BLaER1 (cell line): Measurements from ENCODE around the gene PPDPF.

ENCODE experiments used
- H3K27ac ChIP-seq: shearing (Covaris generic); formaldehyde crosslinking; 2 replicates; pipeline ENCODE4 v1.8.1; 2022
- H3K27me3 ChIP-seq: shearing (Covaris generic); formaldehyde crosslinking; 2 replicates; pipeline ENCODE4 v1.8.1; 2022
- H3K36me3 ChIP-seq: shearing (Covaris generic); formaldehyde crosslinking; 2 replicates; pipeline ENCODE4 v1.8.1; 2022
- H3K4me1 ChIP-seq: shearing (Covaris generic); formaldehyde crosslinking; 2 replicates; pipeline ENCODE4 v1.8.1; 2022
- H3K4me2 ChIP-seq: shearing (Covaris generic); formaldehyde crosslinking; 2 replicates; pipeline ENCODE4 v1.8.1; 2022
- H3K4me3 ChIP-seq: shearing (Covaris generic); formaldehyde crosslinking; 2 replicates; pipeline ENCODE4 v1.8.1; 2022
- H3K9ac ChIP-seq: shearing (Covaris generic); formaldehyde crosslinking; 2 replicates; pipeline ENCODE4 v1.8.1; 2022
- H3K9me3 ChIP-seq: shearing (Covaris generic); formaldehyde crosslinking; 2 replicates; pipeline ENCODE4 v1.8.1; 2022
- H4K20me1 ChIP-seq: shearing (Covaris generic); formaldehyde crosslinking; 2 replicates; pipeline ENCODE4 v1.8.1; 2022
- Cebpa-rat ChIP-seq: shearing (Covaris generic); IDR thresholded peaks from 2 replicates; pipeline ENCODE4 v1.8.1; 2022

Gene PPDPF

DNA sequence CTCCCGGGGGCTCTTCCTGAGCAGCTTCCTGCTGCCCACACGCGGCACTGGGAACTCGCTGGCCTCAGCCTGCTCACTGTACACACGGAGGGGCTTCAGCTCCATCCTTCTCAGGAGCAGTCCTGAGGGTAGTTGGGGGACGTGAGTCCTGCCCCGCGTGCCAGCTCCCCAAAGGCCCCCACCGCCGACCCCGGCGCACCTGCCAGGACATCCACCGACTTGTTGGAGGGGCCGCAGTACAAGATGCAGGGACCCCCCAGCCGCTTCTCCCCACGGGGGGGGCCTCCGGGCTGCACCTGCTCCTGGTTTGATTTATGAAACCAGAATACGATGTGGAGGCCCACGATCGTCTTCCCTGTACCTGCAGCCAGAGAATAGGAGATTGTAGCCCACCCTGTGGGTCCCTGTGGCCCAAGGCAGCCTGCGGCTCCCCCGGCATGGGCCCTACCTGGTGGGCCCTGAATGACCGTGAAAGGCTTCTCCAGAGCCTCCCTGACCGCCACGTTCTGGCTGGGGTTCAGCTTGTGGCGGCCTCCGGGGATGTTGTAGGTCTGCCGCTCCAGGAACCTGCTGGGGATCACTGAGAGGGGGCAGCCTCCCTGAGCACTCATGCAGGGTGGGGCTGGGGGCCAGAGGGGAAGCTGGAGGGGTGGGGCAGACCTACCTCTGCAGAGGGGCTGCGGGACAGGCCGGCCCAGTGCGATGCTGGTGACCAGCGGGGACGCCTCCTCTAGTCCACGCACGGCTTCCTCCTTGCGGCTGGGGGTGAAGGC lies 41.2 kb downstream of the PPDPF start:
- H4K20me1 ChIP-seq: peaks cover 79% of the 10 kb centered on the region
- peak overlapping the region; percentile 61 for H3K4me3 ChIP-seq
- H3K4me1 ChIP-seq: peaks cover 43% of the 10 kb centered on the region
- peak overlapping the region; percentile 100 for H3K4me2 ChIP-seq
- H3K36me3 ChIP-seq: no peaks in the 10 kb centered on the region
- 0 out of 2 replicates have a peak overlapping the region, but pooled peaks have one; percentile 49 for H3K27ac ChIP-seq
- no peaks in the 10 kb centered on the region for H3K9me3 ChIP-seq
- no peak for TF ChIP-seq Cebpa-rat
- peaks cover 66% of the 10 kb centered on the region for H3K27me3 ChIP-seq
- no peak overlapping the region for H3K9ac ChIP-seq

DNA sequence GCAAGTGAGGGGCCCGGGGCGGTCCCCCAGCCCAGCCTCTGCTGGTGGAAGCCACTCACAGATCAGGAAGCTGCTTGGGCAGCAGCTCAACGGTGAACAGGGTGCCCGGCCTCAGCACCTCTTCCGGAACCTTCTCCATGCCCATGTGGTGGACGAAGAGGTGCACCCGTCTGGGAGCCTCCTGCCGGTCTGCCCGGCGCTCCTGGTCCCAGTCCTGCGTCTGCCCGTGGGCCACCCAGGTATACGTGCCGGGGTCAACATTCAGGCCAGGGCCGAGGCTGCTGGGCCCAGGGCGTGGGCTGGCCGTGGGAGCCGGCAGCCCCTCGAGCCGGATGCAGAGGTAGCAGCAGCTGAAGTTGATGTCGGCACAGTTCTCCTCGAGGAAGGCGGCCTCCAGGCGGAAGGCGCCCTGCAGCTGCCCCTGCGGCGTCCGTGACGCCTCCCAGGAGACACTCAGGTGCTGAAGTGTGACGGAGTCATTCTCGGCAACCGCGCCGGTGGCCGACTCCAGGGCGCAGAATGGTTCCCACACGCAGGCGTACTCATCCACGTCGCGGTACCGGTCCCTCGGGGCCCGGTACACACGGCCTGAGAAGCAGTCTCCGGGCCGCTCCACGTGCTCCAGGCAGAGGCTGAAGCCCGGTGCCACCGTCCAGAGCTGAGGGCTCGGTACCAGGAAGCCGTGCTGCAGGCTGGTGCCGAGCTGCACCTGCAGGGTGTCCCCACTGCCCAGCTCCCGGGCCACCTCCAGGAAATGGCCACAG lies 42.1 kb downstream of the PPDPF start:
- Histone ChIP-seq H4K20me1 (peaks cover 79% of the 10 kb centered on the region), H3K36me3 (no peaks in the 10 kb centered on the region), H3K27ac (peak overlapping the region; percentile 49; the same call in 1 of the 2 replicates), H3K4me1 (peaks cover 51% of the 10 kb centered on the region), H3K4me2 (peak overlapping the region; percentile 100), H3K4me3 (peak overlapping the region; percentile 61), H3K9ac (0 out of 2 replicates have a peak overlapping the region, but pooled peaks have one; percentile 38), H3K27me3 (peaks cover 67% of the 10 kb centered on the region), H3K9me3 (no peaks in the 10 kb centered on the region)
- no peak for TF ChIP-seq Cebpa-rat

DNA sequence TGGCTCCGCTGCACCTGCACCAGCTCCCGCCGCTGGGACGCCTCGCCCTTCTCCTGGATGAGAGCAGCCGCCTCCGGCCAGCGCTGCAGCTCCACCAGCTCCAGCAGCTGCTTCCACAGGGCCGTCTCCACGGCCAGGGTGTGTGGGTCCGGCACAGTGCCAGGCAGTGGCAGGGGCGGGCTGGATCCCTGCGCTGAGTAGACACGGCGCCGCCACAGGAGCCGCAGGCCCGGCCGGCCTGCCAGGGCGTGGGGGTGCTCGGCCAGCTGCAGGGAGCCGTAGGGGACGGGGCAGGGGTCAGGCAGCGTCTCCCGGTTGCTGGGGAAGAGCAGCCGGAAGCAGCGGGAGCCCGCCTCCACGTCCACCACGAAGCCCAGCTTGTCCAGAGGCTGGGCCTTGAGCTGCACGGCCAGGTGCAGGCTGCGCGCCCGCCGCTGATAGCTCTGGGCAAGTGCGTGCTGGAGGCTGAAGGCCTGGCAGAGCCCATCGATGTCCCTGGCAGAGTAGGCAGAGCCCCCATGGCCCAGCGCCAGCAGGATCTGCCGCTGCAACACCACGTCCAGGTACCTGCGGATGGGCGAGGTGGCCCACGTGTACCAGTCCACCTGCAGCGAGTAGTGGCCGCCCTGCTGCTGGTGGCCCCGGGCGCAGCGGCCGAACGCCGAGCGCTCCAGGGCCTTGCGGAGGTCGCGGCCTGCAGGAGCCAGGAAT lies 42.8 kb downstream of the PPDPF start:
- peaks cover 59% of the 10 kb centered on the region for H3K4me1 ChIP-seq
- H3K36me3 ChIP-seq: no peaks in the 10 kb centered on the region
- H3K9me3 ChIP-seq: no peaks in the 10 kb centered on the region
- peaks cover 83% of the 10 kb centered on the region for H4K20me1 ChIP-seq
- no peak overlapping the region for H3K9ac ChIP-seq
- no peak overlapping the region for H3K27ac ChIP-seq
- peaks cover 73% of the 10 kb centered on the region for H3K27me3 ChIP-seq
- H3K4me2 ChIP-seq: peak overlapping the region; percentile 100
- H3K4me3 ChIP-seq: peak overlapping the region; percentile 61; the same call in 1 of the 2 replicates
- no peak for TF ChIP-seq Cebpa-rat

DNA sequence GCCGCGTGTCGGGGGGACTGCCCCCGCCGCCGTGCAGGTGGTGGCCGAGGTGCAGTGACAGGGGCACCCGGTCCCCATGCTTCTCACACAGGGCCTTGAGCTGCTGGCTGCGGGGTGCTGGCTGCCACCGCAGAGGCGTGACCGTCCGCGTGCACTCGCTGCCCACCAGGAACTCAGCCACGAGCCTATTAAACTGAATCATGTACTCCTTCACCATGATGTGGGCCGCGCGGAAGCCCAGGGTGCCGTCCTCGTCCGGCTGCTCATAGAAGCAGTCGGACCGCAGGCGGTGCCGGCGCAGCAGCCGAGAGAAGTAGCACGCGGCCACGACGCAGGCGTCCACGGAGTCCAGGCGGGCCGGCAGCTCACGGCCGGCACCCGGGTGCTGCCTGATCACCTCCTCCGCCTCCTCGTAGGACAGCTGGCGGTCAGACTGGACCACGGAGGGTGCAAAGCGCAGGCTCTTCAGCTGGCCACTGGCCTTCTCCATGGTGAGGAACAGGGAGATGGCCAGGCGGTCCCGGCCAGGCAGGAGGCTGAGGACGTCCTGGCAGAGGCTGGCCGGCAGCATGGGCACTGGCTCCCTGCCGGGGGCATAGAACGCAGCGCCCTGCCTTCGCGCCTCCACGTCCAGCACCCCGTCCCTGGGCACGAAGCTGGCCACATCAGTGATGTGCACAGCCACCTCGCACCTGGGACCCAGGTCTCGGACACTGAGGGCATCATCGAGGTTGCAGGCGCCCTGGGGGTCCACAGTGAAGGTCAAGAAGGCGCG lies 43.7 kb downstream of the PPDPF start:
- Histone ChIP-seq H3K9me3 (no peaks in the 10 kb centered on the region), H3K9ac (no peak overlapping the region), H3K4me3 (no peak overlapping the region), H3K27ac (no peak overlapping the region), H4K20me1 (peaks cover 92% of the 10 kb centered on the region), H3K36me3 (no peaks in the 10 kb centered on the region), H3K4me1 (peaks cover 67% of the 10 kb centered on the region), H3K27me3 (peaks cover 81% of the 10 kb centered on the region), H3K4me2 (peak overlapping the region; percentile 100; the same call in 1 of the 2 replicates)
- no peak for TF ChIP-seq Cebpa-rat

DNA sequence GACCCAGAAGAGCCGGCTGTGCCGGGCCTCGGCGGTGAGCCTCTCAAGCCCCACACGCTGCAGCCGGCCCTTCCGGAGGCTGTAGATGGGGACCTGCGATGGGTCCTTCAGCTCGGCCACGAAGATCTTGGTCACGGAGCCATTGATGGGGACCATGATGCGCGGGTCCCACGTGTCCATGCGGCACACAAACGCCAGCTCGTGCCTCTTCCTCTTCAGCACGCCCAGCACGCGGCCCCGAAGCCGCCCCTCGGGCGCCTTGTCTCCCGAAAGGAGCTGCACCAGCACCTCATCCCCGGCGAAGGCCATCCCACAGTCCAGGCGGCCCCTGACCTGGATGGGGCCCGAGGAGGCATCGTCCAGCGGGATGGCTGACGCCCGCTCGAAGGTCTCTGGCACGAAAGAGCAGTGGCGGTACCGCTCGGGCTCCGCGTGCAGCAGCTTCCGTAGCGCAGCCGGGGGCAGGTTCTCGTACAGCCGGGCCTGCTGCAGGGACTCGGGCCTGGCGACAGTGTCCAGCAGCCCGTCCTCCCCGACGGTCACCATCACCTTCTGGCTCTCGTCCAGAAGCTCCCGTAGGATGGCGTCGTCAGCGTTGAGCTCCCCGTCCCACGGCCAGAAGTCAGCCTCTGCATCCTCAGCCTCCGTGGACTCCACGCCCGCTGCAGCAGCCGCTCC lies 44.6 kb downstream of the PPDPF start:
- Histone ChIP-seq H3K4me2 (no peak overlapping the region), H3K36me3 (no peaks in the 10 kb centered on the region), H4K20me1 (peaks cover 100% of the 10 kb centered on the region), H3K9me3 (no peaks in the 10 kb centered on the region), H3K27me3 (peaks cover 91% of the 10 kb centered on the region), H3K4me3 (no peak overlapping the region), H3K27ac (no peak overlapping the region), H3K4me1 (peaks cover 76% of the 10 kb centered on the region), H3K9ac (no peak overlapping the region)
- no peak for TF ChIP-seq Cebpa-rat

DNA sequence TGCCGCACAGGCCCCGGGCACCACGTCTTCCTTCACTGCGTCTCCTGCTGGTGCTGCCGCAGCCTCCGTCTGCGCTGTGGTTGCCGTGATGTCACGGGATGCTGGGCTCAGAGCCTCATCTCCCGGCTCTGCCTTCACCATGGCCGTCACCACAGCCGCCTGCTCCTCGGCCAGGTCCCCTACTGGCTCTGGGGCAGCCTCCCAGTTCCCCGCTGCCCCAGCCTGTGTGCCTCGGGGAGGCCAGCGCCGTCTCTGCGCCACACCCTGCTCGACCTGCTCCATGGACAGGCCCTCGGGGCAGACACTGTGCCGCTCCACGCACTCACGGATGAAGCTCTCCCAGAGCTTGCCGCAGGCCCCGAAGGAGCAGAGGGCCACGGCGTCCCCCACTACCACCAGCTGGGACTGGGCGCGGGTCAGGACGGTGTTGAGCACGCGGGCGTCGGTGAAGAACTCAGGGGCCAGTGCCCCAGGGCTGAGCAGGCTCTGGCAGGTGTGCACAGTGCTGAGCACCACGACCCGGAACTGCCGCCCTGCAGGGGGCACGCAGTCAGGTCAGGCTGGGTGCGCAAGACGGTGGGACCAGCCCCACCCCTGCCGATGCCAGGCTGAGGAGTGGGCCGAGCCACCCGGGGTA lies 45.3 kb downstream of the PPDPF start:
- no peaks in the 10 kb centered on the region for H3K36me3 ChIP-seq
- H3K4me3 ChIP-seq: no peak overlapping the region
- TF ChIP-seq Cebpa-rat: no peak
- peaks cover 91% of the 10 kb centered on the region for H3K27me3 ChIP-seq
- H3K9me3 ChIP-seq: no peaks in the 10 kb centered on the region
- H4K20me1 ChIP-seq: peaks cover 100% of the 10 kb centered on the region
- H3K4me2 ChIP-seq: no peak overlapping the region
- H3K27ac ChIP-seq: no peak overlapping the region
- no peak overlapping the region for H3K9ac ChIP-seq
- peaks cover 77% of the 10 kb centered on the region for H3K4me1 ChIP-seq

DNA sequence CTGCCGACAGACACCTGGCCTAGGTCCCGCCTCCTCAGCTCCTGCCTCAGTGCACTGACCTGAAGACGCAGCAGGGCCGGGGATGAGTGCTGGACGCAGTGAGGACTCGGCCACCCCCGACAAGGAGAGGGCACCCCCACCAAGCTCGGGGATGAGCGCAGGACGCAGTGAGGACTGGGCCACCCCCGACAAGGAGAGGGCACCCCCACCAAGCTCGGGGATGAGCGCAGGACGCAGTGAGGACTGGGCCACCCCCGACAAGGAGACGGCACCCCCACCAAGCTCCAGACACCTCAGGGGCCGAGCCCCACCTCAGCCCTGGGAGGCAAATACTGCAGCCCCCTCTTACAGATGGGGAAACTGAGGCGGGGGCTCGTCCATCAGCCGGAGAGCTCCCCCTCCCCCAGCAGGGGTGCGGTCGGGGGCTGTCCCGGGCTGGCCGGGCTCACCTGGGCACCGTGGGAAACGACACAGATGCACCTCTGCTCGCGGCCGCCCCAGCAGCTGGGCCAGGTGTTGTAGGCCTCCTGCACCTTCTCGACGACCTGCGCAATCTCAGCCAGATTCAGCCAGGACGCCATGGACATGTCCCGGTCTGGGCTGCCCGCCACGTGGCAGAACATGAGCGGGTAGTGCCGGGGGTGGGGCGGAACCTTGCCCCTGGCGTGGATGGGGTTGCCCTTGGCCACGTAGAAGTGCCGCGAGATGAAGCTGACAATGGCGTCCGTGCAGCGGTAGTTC lies 46.0 kb downstream of the PPDPF start:
- Histone ChIP-seq H3K36me3 (no peaks in the 10 kb centered on the region), H3K4me1 (peaks cover 70% of the 10 kb centered on the region), H3K27me3 (peaks cover 91% of the 10 kb centered on the region), H3K9me3 (no peaks in the 10 kb centered on the region), H3K27ac (no peak overlapping the region), H4K20me1 (peaks cover 100% of the 10 kb centered on the region), H3K4me3 (no peak overlapping the region), H3K9ac (no peak overlapping the region), H3K4me2 (peak overlapping the region; percentile 96; the same call in 1 of the 2 replicates)
- TF ChIP-seq Cebpa-rat: no peak

DNA sequence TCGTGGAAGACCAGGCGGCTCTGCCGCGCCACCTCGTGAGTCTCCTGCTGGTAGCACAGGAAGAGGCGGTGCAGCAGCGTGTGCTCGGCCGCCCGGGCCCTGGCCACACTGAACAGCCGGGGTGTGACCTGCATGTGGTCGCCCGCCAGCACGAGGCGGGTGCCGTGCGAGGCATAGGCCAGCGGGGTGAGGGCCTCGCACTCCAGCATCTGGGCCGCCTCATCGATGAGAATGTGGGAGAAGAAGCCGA lies 46.5 kb downstream of the PPDPF start:
- Histone ChIP-seq H3K27me3 (peaks cover 91% of the 10 kb centered on the region), H3K4me1 (peaks cover 65% of the 10 kb centered on the region), H3K9ac (no peak overlapping the region), H3K4me2 (peak overlapping the region; percentile 96), H3K36me3 (no peaks in the 10 kb centered on the region; the same call in 1 of the 2 replicates), H4K20me1 (peaks cover 100% of the 10 kb centered on the region), H3K4me3 (no peak overlapping the region), H3K27ac (no peak overlapping the region), H3K9me3 (no peaks in the 10 kb centered on the region)
- no peak for TF ChIP-seq Cebpa-rat
